OCI-LY1 (cell line): ENCODE results near the gene ENSA.

Experiments
- EZH2 ChIP-seq: fragments of 200-600 bp; sonication (generic), shearing (Covaris generic); IDR thresholded peaks from 2 replicates; pipeline ENCODE4 v1.8.0; 2017; ENCODE audit warnings: borderline replicate concordance, mixed run types, mild to moderate bottlenecking, antibody characterized with exemption, low read length, moderate library complexity, mixed read lengths
- TF ChIP-seq, protein P1 (sequence below): fragments of 200-600 bp; sonication (generic), shearing (Covaris generic); IDR thresholded peaks from 2 replicates; pipeline ENCODE4 v1.5.1; 2017; ENCODE audit warnings: mild to moderate bottlenecking, antibody characterized with exemption, low read length, moderate library complexity, mixed read lengths

DNA sequence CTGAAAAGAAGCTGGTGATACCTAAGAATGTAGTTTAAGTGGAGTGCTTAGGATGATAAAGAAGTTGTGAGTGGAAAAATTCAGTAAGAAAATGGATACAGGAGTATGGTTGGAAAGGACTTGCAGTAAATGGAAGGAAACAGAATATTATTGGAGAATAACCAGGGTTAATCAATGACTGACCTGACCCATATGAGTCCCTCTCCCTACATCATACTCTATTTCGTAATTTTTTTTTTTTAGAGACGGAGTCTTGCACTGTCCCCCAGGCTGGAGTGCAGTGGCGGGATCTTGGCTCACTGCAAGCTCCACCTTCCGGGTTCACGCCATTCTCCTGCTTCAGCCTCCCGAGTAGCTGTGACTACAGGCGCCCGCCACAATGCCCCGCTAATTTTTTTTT lies 33.4 kb upstream of the ENSA start:
- TF ChIP-seq, protein P1, sequence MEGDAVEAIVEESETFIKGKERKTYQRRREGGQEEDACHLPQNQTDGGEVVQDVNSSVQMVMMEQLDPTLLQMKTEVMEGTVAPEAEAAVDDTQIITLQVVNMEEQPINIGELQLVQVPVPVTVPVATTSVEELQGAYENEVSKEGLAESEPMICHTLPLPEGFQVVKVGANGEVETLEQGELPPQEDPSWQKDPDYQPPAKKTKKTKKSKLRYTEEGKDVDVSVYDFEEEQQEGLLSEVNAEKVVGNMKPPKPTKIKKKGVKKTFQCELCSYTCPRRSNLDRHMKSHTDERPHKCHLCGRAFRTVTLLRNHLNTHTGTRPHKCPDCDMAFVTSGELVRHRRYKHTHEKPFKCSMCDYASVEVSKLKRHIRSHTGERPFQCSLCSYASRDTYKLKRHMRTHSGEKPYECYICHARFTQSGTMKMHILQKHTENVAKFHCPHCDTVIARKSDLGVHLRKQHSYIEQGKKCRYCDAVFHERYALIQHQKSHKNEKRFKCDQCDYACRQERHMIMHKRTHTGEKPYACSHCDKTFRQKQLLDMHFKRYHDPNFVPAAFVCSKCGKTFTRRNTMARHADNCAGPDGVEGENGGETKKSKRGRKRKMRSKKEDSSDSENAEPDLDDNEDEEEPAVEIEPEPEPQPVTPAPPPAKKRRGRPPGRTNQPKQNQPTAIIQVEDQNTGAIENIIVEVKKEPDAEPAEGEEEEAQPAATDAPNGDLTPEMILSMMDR, result no peak
- TF ChIP-seq EZH2, result no peak
